ENCODE measurements around the gene ALAS1. TPM values are rescaled to one million over a fixed set of nuclear protein-coding genes. Genes with fewer than 3 reads are reported as not detected.

Gene ALAS1
- total and polyA plus RNA-seq, 2 experiments from 2014 or later, result 17.8 to 42.8 TPM

DNA sequence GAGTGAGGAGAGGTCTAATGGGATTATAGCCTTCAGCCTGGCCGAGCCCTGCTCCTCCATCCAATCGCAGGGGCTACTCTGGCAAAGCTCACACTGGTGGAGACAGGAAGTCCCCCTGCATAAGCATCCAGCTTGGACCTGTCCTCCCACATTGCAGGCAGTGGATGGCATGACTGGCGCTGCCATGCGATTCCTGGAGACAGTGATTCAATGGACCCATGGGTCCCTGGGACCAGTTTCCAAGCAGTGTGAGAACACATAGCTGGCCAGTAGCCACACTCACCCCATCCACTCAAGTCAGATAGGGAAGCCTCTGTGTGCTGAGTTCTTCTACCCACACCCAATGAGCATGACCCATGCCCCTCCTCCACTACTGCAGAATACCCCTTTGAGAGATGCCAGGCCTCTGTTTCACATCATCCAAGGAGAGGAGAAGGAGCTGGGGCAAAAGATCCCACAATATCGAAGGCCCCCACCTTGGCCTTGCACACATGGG lies 25.6 kb upstream of the ALAS1 start:
- Mint-ChIP-seq H3K36me3 (ENCODE audit: low read depth) (no peaks in the 10 kb centered on the region; the same call in 2 of the 3 replicates), H3K9me3 (no peaks in the 10 kb centered on the region), H3K4me1 (peaks cover 19% of the 10 kb centered on the region), H3K27ac (no peak overlapping the region), H3K27me3 (ENCODE audit: insufficient read depth, low read depth, poor library complexity) (peaks cover 4% of the 10 kb centered on the region), H3K4me3 (no peak overlapping the region)
- H3K4me1 ChIP-seq (ENCODE audit: insufficient read depth), result no peaks in the 10 kb centered on the region
- ATAC-seq, result no peak
- H3K79me2 ChIP-seq (replicated peaks; ENCODE audit: insufficient read depth), result no peaks in the 10 kb centered on the region
- no peak for DNase-seq (ENCODE audit: low spot score)
- no peak overlapping the region for H3K27ac ChIP-seq (ENCODE audit: low read depth)
- H3F3A ChIP-seq (replicated peaks; ENCODE audit: low read depth), result no peaks in the 10 kb centered on the region
- H3K9me2 ChIP-seq (ENCODE audit: insufficient read depth), result no peaks in the 10 kb centered on the region
- no peaks in the 10 kb centered on the region for H3K27me3 ChIP-seq (ENCODE audit: insufficient read depth)
- no peak overlapping the region for H3K4me3 ChIP-seq
- no peaks in the 10 kb centered on the region for H4K20me1 ChIP-seq (replicated peaks; ENCODE audit: insufficient read depth)
- no peak overlapping the region for H2AFZ ChIP-seq
- H3K36me3 ChIP-seq (ENCODE audit: insufficient read depth), result no peaks in the 10 kb centered on the region
- H3K4me2 ChIP-seq, result no peak overlapping the region
- no peak for TF ChIP-seq POLR2AphosphoS5 (IDR thresholded peaks at IDR 0.05; ENCODE audit: low read depth)
- TF ChIP-seq EZH2phosphoT487 (IDR thresholded peaks at IDR 0.05; ENCODE audit: unreplicated experiment), result no peak
- TF ChIP-seq, protein P1, sequence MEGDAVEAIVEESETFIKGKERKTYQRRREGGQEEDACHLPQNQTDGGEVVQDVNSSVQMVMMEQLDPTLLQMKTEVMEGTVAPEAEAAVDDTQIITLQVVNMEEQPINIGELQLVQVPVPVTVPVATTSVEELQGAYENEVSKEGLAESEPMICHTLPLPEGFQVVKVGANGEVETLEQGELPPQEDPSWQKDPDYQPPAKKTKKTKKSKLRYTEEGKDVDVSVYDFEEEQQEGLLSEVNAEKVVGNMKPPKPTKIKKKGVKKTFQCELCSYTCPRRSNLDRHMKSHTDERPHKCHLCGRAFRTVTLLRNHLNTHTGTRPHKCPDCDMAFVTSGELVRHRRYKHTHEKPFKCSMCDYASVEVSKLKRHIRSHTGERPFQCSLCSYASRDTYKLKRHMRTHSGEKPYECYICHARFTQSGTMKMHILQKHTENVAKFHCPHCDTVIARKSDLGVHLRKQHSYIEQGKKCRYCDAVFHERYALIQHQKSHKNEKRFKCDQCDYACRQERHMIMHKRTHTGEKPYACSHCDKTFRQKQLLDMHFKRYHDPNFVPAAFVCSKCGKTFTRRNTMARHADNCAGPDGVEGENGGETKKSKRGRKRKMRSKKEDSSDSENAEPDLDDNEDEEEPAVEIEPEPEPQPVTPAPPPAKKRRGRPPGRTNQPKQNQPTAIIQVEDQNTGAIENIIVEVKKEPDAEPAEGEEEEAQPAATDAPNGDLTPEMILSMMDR (conservative IDR thresholded peaks at IDR 0.05; ENCODE audit: low read depth in 2 of 2), result no peak
- no peak for TF ChIP-seq EZH2 (IDR thresholded peaks at IDR 0.05; ENCODE audit: low read depth, unreplicated experiment)
- TF ChIP-seq, protein P2, sequence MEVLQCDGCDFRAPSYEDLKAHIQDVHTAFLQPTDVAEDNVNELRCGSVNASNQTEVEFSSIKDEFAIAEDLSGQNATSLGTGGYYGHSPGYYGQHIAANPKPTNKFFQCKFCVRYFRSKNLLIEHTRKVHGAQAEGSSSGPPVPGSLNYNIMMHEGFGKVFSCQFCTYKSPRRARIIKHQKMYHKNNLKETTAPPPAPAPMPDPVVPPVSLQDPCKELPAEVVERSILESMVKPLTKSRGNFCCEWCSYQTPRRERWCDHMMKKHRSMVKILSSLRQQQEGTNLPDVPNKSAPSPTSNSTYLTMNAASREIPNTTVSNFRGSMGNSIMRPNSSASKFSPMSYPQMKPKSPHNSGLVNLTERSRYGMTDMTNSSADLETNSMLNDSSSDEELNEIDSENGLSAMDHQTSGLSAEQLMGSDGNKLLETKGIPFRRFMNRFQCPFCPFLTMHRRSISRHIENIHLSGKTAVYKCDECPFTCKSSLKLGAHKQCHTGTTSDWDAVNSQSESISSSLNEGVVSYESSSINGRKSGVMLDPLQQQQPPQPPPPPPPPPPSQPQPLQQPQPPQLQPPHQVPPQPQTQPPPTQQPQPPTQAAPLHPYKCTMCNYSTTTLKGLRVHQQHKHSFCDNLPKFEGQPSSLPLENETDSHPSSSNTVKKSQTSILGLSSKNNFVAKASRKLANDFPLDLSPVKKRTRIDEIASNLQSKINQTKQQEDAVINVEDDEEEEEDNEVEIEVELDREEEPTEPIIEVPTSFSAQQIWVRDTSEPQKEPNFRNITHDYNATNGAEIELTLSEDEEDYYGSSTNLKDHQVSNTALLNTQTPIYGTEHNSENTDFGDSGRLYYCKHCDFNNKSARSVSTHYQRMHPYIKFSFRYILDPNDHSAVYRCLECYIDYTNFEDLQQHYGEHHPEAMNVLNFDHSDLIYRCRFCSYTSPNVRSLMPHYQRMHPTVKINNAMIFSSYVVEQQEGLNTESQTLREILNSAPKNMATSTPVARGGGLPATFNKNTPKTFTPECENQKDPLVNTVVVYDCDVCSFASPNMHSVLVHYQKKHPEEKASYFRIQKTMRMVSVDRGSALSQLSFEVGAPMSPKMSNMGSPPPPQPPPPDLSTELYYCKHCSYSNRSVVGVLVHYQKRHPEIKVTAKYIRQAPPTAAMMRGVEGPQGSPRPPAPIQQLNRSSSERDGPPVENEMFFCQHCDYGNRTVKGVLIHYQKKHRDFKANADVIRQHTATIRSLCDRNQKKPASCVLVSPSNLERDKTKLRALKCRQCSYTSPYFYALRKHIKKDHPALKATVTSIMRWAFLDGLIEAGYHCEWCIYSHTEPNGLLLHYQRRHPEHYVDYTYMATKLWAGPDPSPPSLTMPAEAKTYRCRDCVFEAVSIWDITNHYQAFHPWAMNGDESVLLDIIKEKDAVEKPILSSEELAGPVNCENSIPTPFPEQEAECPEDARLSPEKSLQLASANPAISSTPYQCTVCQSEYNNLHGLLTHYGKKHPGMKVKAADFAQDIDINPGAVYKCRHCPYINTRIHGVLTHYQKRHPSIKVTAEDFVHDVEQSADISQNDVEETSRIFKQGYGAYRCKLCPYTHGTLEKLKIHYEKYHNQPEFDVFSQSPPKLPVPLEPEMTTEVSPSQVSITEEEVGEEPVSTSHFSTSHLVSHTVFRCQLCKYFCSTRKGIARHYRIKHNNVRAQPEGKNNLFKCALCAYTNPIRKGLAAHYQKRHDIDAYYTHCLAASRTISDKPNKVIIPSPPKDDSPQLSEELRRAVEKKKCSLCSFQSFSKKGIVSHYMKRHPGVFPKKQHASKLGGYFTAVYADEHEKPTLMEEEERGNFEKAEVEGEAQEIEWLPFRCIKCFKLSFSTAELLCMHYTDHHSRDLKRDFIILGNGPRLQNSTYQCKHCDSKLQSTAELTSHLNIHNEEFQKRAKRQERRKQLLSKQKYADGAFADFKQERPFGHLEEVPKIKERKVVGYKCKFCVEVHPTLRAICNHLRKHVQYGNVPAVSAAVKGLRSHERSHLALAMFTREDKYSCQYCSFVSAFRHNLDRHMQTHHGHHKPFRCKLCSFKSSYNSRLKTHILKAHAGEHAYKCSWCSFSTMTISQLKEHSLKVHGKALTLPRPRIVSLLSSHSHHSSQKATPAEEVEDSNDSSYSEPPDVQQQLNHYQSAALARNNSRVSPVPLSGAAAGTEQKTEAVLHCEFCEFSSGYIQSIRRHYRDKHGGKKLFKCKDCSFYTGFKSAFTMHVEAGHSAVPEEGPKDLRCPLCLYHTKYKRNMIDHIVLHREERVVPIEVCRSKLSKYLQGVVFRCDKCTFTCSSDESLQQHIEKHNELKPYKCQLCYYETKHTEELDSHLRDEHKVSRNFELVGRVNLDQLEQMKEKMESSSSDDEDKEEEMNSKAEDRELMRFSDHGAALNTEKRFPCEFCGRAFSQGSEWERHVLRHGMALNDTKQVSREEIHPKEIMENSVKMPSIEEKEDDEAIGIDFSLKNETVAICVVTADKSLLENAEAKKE (CRISPR knock-in tag; IDR thresholded peaks at IDR 0.05), result no peak
- TF ChIP-seq ZNF331 (CRISPR knock-in tag; IDR thresholded peaks at IDR 0.05; ENCODE audit: low read depth), result no peak
- TF ChIP-seq ZNF114 (CRISPR knock-in tag; IDR thresholded peaks at IDR 0.05), result no peak
- no peak for TF ChIP-seq NANOG (IDR thresholded peaks at IDR 0.05; ENCODE audit: borderline replicate concordance)
- TF ChIP-seq, protein P3, sequence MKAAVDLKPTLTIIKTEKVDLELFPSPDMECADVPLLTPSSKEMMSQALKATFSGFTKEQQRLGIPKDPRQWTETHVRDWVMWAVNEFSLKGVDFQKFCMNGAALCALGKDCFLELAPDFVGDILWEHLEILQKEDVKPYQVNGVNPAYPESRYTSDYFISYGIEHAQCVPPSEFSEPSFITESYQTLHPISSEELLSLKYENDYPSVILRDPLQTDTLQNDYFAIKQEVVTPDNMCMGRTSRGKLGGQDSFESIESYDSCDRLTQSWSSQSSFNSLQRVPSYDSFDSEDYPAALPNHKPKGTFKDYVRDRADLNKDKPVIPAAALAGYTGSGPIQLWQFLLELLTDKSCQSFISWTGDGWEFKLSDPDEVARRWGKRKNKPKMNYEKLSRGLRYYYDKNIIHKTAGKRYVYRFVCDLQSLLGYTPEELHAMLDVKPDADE (IDR thresholded peaks at IDR 0.05), result no peak
- no peak for TF ChIP-seq CREB1 (CRISPR knock-in tag; IDR thresholded peaks at IDR 0.05; ENCODE audit: low read depth)
- TF ChIP-seq JUNB (IDR thresholded peaks at IDR 0.05; ENCODE audit: unreplicated experiment), result no peak

Data from GM23338 (cell line).